ENCODE measurements around the gene NDUFS8. TPM values are rescaled to one million over a fixed set of nuclear protein-coding genes. Genes with fewer than 3 reads are reported as not detected.

The NDUFS8 gene
- total and polyA plus RNA-seq, 2 of the 13 experiments (the other 11 are each of a cell fraction or from before 2014, with no cell fraction given) = 96.7 to 158 TPM

- TF ChIP-seq ZBTB40 (IDR thresholded peaks at IDR 0.05) (no peak), ZBTB40 (CRISPR knock-in tag; IDR thresholded peaks at IDR 0.05) (peak; percentile 55), SNAPC2 (CRISPR knock-in tag; IDR thresholded peaks at IDR 0.05) (no peak), SYNCRIP (IDR thresholded peaks at IDR 0.05; ENCODE audit: insufficient read depth, low read depth, low read length) (no peak), PAWR (CRISPR knock-in tag; IDR thresholded peaks at IDR 0.05; ENCODE audit: borderline replicate concordance) (no peak), ZNF44 (CRISPR knock-in tag; IDR thresholded peaks at IDR 0.05) (no peak), ATF4 (CRISPR knock-in tag; IDR thresholded peaks at IDR 0.05) (no peak), KDM6A (CRISPR knock-in tag; IDR thresholded peaks at IDR 0.05; ENCODE audit: low read depth) (peak; percentile 49; the same call in 1 of the 2 replicates), SNAI1 (CRISPR knock-in tag; IDR thresholded peaks at IDR 0.05; ENCODE audit: borderline replicate concordance) (no peak), ZNF747 (CRISPR knock-in tag; IDR thresholded peaks at IDR 0.05; ENCODE audit: borderline replicate concordance) (0 out of 2 replicates have a peak, but pooled peaks have one; percentile 75), SP5 (CRISPR knock-in tag; IDR thresholded peaks at IDR 0.05; ENCODE audit: borderline replicate concordance, low read depth) (peak; percentile 56), ZFYVE20 (CRISPR knock-in tag; IDR thresholded peaks at IDR 0.05; ENCODE audit: borderline replicate concordance, low read depth) (no peak), ZMYM2 (CRISPR knock-in tag; IDR thresholded peaks at IDR 0.05) (peak; percentile 93), TMF1 (CRISPR knock-in tag; IDR thresholded peaks at IDR 0.05; ENCODE audit: low read depth) (no peak), CAMTA2 (CRISPR knock-in tag; IDR thresholded peaks at IDR 0.05; ENCODE audit: borderline replicate concordance) (no peak), ZSCAN29 (CRISPR knock-in tag; conservative IDR thresholded peaks at IDR 0.05) (no peak), RCOR2 (CRISPR knock-in tag; IDR thresholded peaks at IDR 0.05) (peak; percentile 91), ZNF3 (CRISPR knock-in tag; IDR thresholded peaks at IDR 0.05) (0 out of 2 replicates have a peak, but pooled peaks have one; percentile 19), BCL6 (CRISPR knock-in tag; IDR thresholded peaks at IDR 0.05) (peak; percentile 52; the same call in 1 of the 2 replicates), KLF16 (CRISPR knock-in tag; IDR thresholded peaks at IDR 0.05) (peak in 1 of 2 experiments; percentile 31; a peak in 1 of 4 replicates)
These were observed 13.3 kb upstream of the NDUFS8 start (continued) for GRCh38 chr11:68016904-68017817.
